LNCAP (cell line): ENCODE results near the gene CCDC57.

Source experiments
- CTCF ChIP-seq: fragments of 450-650 bp; IDR thresholded peaks from 2 replicates; pipeline ENCODE4 v1.5.1; 2017; ENCODE audit warnings: mild to moderate bottlenecking

CCDC57 gene

GRCh38 chr17:82200743-82201497 lies 11.7 kb downstream of the CCDC57 start:
- no peak for TF ChIP-seq CTCF

- no peak for TF ChIP-seq CTCF
Measured at GRCh38 chr17:82200135-82200534, 12.5 kb downstream of the CCDC57 start.

GRCh38 chr17:82199496-82199895 lies 13.1 kb downstream of the CCDC57 start:
- TF ChIP-seq CTCF, result no peak

GRCh38 chr17:82198092-82198491 lies 14.6 kb downstream of the CCDC57 start:
- TF ChIP-seq CTCF, result no peak

- TF ChIP-seq CTCF, result no peak
Measured at GRCh38 chr17:82195675-82196672, 16.7 kb downstream of the CCDC57 start.

- no peak for TF ChIP-seq CTCF
Measured at GRCh38 chr17:82194765-82195164, 17.9 kb downstream of the CCDC57 start.

GRCh38 chr17:82193520-82194220 lies 19.0 kb downstream of the CCDC57 start:
- TF ChIP-seq CTCF, result no peak
